Measurements from ENCODE around the gene SPATA12. TPM values are rescaled to one million over a fixed set of nuclear protein-coding genes. Genes with fewer than 3 reads are reported as not detected.

The SPATA12 gene, protein sequence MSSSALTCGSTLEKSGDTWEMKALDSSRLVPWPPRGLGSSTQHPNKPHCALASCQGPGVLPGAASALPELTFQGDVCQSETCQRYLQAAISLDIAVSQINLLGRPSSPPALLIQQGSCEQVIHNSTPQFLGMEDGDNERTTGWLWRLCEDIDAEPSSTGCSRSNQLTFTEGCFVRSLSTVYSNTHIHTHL
- total RNA-seq (not detected), polyA plus RNA-seq (not detected), total RNA-seq (0 reads per million in 6 experiments)

DNA sequence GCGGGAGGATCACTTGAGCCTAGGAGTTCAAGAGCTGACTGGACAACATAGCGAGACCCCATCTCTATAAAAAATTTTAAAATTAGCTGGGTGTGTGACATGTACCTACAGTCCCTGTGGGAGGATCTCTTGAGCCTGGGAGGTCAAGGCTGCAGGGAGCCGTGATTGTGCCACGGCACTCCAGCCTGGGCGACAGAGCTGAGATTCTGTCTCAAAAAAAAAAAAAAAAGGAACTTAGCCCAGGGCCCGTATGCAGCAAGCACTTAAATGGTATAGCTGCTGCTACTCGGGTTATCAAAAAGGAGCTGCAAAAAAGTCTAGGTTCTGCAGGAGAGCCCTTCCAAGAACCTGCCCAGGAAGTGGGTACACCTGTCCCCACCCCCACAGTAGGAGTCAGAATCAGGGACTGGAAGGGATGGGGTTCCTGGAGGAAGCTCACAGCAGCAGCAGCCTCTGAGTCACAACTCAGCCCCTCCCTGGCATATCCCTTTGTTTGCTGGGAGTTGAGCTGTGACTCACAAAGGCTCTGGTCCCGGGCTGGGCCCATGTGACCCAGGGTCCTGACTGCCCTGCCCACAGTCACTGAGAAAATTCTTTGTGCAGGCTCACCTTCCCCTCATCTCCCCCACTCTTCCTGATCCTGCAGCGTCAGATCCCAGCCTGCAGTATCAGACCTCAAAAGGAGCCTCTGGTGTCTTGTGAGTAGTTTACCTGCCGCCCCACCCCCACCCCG, at the start of gene SPATA12:
Gene SPATA12 (plus strand): TSS at position 576 of the 733 bp plus-strand sequence. CDS start 13,031 bp downstream, outside the sequence.
- H3K4me1 Mint-ChIP-seq = peaks cover 0 to 6% (median 1%) of the 10 kb centered on the region in 4 donors
- no peaks in the 10 kb centered on the region for H3K36me3 Mint-ChIP-seq
- POLR2A ChIA-PET = no interaction called here
- H3K27ac Mint-ChIP-seq = peak within 1 kb of the TSS in 1 of 10 donors; percentile 29
- ATAC-seq (no peak), DNase-seq (no peak)
- H3K9me3 Mint-ChIP-seq = no peaks in the 10 kb centered on the region
- peaks cover 4 to 15% (median 11%) of the 10 kb centered on the region in 5 donors for H3K27me3 Mint-ChIP-seq
- H3K4me3 Mint-ChIP-seq = no peak within 1 kb of the TSS

DNA sequence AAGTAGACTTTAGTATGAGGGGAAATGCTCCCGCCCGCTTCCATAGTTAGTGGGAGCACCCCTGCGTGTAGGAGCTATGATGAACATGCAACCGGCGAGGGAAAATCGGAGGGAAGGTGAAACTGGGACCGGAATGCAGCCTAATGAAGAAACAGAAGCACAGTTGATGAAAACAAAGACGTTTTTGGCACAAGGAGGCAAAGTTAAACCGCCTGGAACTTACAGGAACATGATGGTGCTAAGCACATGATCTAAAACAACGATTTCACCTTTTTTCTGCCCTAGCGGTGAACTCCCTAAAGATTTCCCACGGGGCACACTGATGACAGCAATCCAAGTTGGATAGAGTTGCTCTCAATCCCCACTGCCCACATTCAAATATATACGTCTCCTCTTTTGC, 49.4 kb upstream of the SPATA12 start:
- no peaks in the 10 kb centered on the region for H3K9me3 Mint-ChIP-seq
- no peak overlapping the region for H3K4me3 Mint-ChIP-seq
- H3K36me3 Mint-ChIP-seq = no peaks in the 10 kb centered on the region
- peaks cover 4 to 7% (median 6%) of the 10 kb centered on the region in 4 donors for H3K4me1 Mint-ChIP-seq
- peak overlapping the region in 1 of 10 donors; percentile 68 for H3K27ac Mint-ChIP-seq
- POLR2A ChIA-PET = no interaction called here
- no peak for ATAC-seq
- DNase-seq = no peak
- peaks cover 0 to 5% (median 1%) of the 10 kb centered on the region in 5 donors for H3K27me3 Mint-ChIP-seq

DNA sequence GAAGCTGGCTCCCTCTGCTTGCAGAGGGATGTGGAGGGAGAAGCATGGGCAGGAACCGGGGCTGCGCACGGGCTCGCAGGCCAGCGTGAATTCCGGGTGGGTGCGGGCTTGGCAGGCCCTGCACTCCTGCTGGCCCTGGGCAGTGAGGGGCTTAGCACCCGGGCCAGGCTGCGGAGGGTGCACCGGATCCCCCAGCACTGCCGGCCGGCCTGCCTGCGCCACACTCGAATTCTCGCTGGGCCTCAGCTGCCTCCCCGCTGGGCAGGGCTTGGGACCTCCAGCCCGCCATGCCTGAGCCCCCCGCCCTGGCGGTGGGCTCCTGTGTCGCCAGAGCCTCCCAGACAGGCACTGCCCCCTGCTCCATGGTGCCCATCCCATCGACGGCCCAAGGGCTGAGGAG, 47.6 kb upstream of the SPATA12 start:
- no peaks in the 10 kb centered on the region for H3K9me3 Mint-ChIP-seq
- H3K27ac Mint-ChIP-seq = no peak overlapping the region
- H3K4me1 Mint-ChIP-seq = peaks cover 0 to 2% (median 1%) of the 10 kb centered on the region in 4 donors
- H3K4me3 Mint-ChIP-seq = no peak overlapping the region
- H3K36me3 Mint-ChIP-seq = no peaks in the 10 kb centered on the region
- POLR2A ChIA-PET = no interaction called here
- peaks cover 0 to 9% (median 1%) of the 10 kb centered on the region in 5 donors for H3K27me3 Mint-ChIP-seq
- DNase-seq (no peak), ATAC-seq (no peak)

DNA sequence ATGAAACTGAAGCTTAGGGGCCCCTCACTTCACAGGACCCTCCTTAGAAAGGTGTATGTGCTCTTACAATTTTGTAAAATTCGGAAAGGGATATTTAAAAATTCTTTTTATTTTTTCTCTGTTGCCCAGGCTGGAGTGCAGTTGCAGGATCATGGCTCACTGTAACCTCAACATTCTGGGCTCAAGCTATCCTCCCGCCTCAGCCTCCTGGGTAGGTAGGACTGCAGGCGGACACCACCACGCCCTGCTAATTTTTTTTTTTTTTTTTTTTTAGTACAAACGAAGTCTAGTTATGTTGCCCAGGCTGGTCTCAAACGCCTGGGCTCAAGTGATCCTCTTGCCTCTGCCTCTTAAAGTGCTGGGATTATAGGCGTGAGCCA, 45.1 kb upstream of the SPATA12 start:
- DNase-seq (no peak), ATAC-seq (no peak)
- no peak overlapping the region for H3K27ac Mint-ChIP-seq
- peaks cover 0 to 9% (median 3%) of the 10 kb centered on the region in 5 donors for H3K27me3 Mint-ChIP-seq
- POLR2A ChIA-PET = no interaction called here
- no peaks in the 10 kb centered on the region for H3K36me3 Mint-ChIP-seq
- no peaks in the 10 kb centered on the region for H3K9me3 Mint-ChIP-seq
- no peak overlapping the region for H3K4me3 Mint-ChIP-seq
- H3K4me1 Mint-ChIP-seq = peaks cover 0 to 7% (median under 1%) of the 10 kb centered on the region in 4 donors

DNA sequence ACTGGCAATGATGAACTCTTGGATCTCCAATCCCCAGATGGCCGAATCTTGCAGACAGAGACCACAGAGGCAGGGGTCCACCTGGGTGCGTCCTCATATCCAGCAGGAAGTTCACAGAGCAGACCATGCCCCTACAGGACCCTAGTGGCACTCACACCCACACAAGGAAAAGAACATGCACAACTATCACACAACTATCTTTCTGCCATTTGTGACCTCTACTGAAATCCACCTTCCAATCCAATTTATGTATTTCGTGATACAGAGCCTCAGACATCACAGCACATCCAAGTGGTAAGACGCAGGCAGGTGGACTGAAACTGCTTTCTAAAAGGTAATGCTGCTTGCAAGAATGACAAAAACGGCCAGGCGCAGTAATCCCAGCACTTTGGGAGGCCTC, 44.6 kb upstream of the SPATA12 start:
- no peak overlapping the region for H3K4me3 Mint-ChIP-seq
- DNase-seq = no peak
- H3K36me3 Mint-ChIP-seq = no peaks in the 10 kb centered on the region
- H3K27me3 Mint-ChIP-seq = peaks cover 0 to 9% (median 3%) of the 10 kb centered on the region in 5 donors
- ATAC-seq = no peak
- H3K4me1 Mint-ChIP-seq = peaks cover 0 to 7% (median under 1%) of the 10 kb centered on the region in 4 donors
- H3K27ac Mint-ChIP-seq = no peak overlapping the region
- POLR2A ChIA-PET = no interaction called here
- H3K9me3 Mint-ChIP-seq = no peaks in the 10 kb centered on the region

DNA sequence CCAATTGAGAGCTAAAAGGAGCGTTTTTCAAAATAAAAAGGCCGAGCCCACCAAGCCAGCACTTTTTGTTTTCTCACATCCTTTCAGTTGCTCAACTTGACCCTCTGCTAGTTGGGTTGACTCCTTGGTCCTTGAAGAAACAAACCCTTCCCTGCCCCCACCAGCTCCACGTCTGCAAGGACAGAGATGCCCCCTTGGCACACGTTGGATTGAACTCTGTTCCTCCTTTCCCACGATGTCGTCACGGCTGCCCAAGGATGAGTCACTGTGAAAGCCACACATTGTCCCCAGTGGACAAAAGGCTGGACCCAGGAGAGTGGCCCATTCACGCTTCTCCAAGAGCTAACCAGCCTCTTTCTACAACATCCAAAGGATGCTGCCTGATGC, 43.0 kb upstream of the SPATA12 start:
- Mint-ChIP-seq H3K4me3 (no peak overlapping the region), H3K36me3 (no peaks in the 10 kb centered on the region), H3K9me3 (no peaks in the 10 kb centered on the region), H3K27me3 (peaks cover 0 to 9% (median 3%) of the 10 kb centered on the region in 5 donors), H3K4me1 (peaks cover 0 to 7% (median under 1%) of the 10 kb centered on the region in 4 donors), H3K27ac (no peak overlapping the region)
- DNase-seq (no peak), ATAC-seq (no peak)
- POLR2A ChIA-PET = no interaction called here

DNA sequence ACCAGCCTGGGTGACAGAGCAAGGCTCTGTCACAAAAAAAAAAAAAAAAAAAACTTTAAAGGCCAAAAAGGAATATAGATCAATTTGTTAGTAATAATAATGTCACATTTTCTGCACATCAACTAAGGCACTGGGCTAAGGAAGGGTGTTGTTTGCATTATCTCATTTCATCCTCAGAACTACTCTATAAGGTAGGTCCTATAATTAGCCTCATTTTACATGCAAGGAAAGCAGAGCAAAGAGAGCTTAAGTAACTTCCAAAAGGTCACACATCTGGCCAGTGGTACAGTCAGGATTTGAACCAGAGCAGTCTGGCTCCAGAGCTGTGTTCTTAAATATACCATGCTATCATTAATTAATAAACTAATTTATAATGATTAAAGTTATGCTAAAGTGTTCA, 42.2 kb upstream of the SPATA12 start:
- no peaks in the 10 kb centered on the region for H3K9me3 Mint-ChIP-seq
- peaks cover 0 to 15% (median 4%) of the 10 kb centered on the region in 5 donors for H3K27me3 Mint-ChIP-seq
- no peaks in the 10 kb centered on the region for H3K36me3 Mint-ChIP-seq
- no peak for ATAC-seq
- no peak for DNase-seq
- no peak overlapping the region for H3K27ac Mint-ChIP-seq
- H3K4me1 Mint-ChIP-seq = peaks cover 0 to 7% (median under 1%) of the 10 kb centered on the region in 4 donors
- POLR2A ChIA-PET = no interaction called here
- no peak overlapping the region for H3K4me3 Mint-ChIP-seq

DNA sequence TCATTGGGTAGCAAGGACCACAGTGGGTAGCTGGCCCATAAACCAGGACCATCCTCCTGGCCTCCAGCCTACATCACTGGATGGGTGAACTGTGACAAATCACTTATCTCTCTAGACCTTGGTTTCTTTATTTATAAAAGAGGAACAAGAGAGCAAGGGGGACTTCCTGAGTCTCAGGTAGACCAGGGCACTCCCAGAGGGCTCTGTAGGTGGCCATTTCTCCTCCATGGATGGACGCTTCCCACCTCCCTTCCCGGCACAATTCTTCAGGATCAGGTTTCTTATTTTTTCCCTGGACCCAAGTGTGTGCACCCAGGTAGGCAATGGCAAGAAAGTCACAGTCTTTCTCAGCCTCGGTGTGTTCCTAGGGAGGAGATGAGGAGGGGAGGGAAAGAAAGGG, 41.4 kb upstream of the SPATA12 start:
- POLR2A ChIA-PET = no interaction called here
- H3K4me1 Mint-ChIP-seq = peaks cover 0 to 7% (median under 1%) of the 10 kb centered on the region in 4 donors
- H3K36me3 Mint-ChIP-seq = no peaks in the 10 kb centered on the region
- no peaks in the 10 kb centered on the region for H3K9me3 Mint-ChIP-seq
- H3K4me3 Mint-ChIP-seq = no peak overlapping the region
- H3K27ac Mint-ChIP-seq = no peak overlapping the region
- H3K27me3 Mint-ChIP-seq = peaks cover 0 to 17% (median 4%) of the 10 kb centered on the region in 5 donors
- ATAC-seq = no peak
- no peak for DNase-seq

DNA sequence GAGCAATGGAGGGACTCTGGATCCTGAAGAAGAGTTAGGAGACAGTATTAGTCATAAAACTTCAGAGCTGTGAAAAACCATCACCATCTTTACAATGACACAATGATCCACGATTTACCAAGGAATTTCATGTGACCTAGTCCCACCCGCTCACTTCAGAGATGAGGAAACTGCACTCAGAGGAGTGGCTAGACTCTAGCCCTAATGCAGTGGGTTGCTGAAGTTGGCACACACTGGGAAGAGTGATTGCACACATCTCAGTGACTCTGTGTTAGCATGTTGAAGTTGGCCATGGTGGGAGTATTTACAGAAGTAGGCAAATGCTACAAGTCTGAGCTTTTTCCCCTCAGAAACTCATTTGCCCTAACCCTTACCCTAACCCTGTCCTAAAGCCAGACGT, 35.2 kb upstream of the SPATA12 start:
- no peaks in the 10 kb centered on the region for H3K4me1 Mint-ChIP-seq
- DNase-seq = no peak
- POLR2A ChIA-PET = no interaction called here
- no peak overlapping the region for H3K4me3 Mint-ChIP-seq
- H3K36me3 Mint-ChIP-seq = no peaks in the 10 kb centered on the region
- peaks cover 0 to 12% (median 1%) of the 10 kb centered on the region in 5 donors for H3K27me3 Mint-ChIP-seq
- no peak overlapping the region for H3K27ac Mint-ChIP-seq
- no peak for ATAC-seq
- no peaks in the 10 kb centered on the region for H3K9me3 Mint-ChIP-seq

DNA sequence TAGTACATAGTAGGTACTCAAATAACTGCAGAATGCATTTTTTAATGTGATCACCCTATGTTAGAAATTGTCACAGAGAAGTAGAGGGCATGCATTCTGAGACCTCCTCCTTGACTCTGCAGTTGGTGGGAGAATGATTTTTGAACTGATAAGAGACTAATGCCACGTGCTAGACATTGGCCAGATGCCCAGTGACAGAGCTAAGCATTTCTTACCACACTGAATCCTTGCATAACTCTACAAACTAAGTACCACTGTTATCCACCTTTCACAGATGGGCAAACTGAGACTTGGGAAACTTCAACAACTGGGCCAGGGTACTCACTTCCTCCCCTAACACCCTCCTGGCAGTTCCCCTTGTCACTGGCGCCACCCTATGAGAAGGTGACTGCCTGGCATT, 33.5 kb upstream of the SPATA12 start:
- Mint-ChIP-seq H3K4me1 (no peaks in the 10 kb centered on the region), H3K27ac (no peak overlapping the region), H3K4me3 (no peak overlapping the region), H3K27me3 (peaks cover 0 to 12% (median 2%) of the 10 kb centered on the region in 5 donors), H3K36me3 (no peaks in the 10 kb centered on the region), H3K9me3 (no peaks in the 10 kb centered on the region)
- POLR2A ChIA-PET = no interaction called here
- DNase-seq (no peak), ATAC-seq (no peak)

DNA sequence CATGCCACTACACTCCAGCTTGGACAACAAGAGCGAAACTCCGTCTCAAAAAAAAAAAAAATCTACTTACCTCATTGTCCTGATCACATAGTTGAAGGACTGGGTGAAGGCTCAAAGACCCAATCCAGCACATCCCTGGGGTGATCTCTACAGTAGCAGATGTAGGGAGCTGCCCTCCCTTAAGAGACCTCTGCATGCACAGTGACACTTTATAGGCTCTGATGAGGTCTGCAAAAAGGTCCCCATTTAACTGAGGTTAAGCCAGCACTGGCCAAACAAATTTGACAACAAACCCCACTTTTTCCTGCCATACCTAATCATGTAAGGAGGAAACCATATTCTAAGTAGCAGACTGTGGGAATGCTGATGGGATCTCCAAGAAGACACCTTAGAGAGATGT, 31.1 kb upstream of the SPATA12 start:
- POLR2A ChIA-PET = no interaction called here
- Mint-ChIP-seq H3K4me3 (no peak overlapping the region), H3K36me3 (no peaks in the 10 kb centered on the region), H3K27ac (no peak overlapping the region), H3K9me3 (no peaks in the 10 kb centered on the region), H3K27me3 (peaks cover 0 to 5% (median 2%) of the 10 kb centered on the region in 5 donors), H3K4me1 (no peaks in the 10 kb centered on the region)
- ATAC-seq = no peak
- DNase-seq = no peak

DNA sequence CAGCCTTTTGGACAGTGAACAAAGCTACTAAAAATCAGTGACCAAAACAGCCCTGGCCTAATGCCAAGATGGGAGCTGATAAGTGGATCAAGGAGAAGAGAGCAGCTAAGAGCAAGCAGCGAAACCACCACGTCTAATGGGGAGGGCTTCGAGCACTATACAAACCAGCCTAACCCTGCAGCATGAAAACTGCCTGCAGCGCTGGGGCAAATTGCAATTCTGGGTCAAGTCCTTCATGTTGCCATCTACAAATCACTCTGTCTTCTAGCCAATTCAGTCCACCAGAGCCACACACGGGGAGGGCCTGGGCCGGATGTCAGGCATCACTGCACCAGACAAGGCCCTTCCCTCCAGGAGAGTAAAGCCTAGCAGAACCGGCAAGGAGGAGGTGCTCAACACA, 30.5 kb upstream of the SPATA12 start:
- POLR2A ChIA-PET = no interaction called here
- Mint-ChIP-seq H3K4me1 (no peaks in the 10 kb centered on the region), H3K27ac (no peak overlapping the region), H3K27me3 (peaks cover 0 to 5% (median 2%) of the 10 kb centered on the region in 5 donors), H3K9me3 (no peaks in the 10 kb centered on the region), H3K36me3 (no peaks in the 10 kb centered on the region), H3K4me3 (no peak overlapping the region)
- ATAC-seq (no peak), DNase-seq (no peak)

DNA sequence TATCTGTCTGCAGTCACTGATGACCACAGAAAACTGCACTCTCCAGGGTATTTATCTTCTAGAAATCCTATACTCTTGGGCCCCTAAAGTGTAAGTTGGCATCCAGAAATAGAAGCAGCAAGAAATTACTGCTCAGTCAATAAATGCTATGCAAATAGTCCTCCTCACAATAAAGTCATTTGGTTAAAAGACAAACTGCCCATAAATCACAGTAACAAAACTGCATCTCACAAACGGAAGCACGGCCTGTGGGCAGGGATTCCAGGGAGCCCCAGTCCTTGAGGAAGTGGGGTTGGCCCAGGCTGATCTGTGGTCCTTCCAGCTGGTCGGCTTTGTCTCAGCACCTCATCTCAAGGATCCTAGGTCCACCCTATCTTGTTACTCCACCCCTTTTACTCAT, 29.7 kb upstream of the SPATA12 start:
- Mint-ChIP-seq H3K4me1 (no peaks in the 10 kb centered on the region), H3K9me3 (no peaks in the 10 kb centered on the region), H3K36me3 (no peaks in the 10 kb centered on the region), H3K27me3 (peaks cover 0 to 3% (median 2%) of the 10 kb centered on the region in 5 donors), H3K4me3 (no peak overlapping the region), H3K27ac (peak overlapping the region in 1 of 10 donors; percentile 20)
- ATAC-seq (no peak), DNase-seq (no peak)
- POLR2A ChIA-PET = no interaction called here
